Occipital lobe (tissue), 2 donors: ENCODE data around the gene HIBADH. TPM values are rescaled to one million over a fixed set of nuclear protein-coding genes. Genes with fewer than 3 reads are reported as not detected.
A peak's percentile ranks its signal among the peaks of the same experiment; 100 is the strongest.

ENCODE experiments used
- DNase-seq: peaks from one replicate; lab custom pipeline; 2025; lab: John Stamatoyannopoulos, UW
- total RNA-seq: library from RNA; depleted of rRNA; stranded (reverse); fragments of >200 nt; gene quantifications from one replicate; pipeline ENCODE4 v1.2.3, GENCODE V29; 2014

Gene HIBADH
- 14.7 TPM for total RNA-seq

- DNase-seq: peak; percentile 99
These were observed at the start of gene HIBADH for GRCh38 chr7:27662490-27663205. TSS of gene HIBADH (minus strand) at chr7:27662883. CDS start at chr7:27662788, 95 bp downstream.

DNA sequence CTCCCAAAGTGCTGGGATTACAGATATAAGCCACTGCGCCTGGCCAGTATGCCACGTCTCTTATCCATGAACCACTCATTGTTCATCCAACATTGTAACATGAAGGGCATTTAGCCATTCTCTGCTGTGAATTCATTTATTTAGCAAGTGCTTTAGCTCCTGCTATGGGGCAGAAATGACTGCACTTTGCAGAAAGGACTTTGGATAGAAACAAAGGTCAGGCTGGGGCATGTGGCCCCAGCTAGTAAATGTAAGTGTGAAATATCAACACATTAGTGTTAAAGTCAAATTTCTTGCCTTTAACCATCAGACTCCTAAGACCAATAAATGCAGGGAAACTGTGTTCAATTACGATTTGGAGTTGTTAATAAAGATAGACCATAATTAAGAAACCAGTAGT is 49.5 kb upstream of the HIBADH start:
- DNase-seq: no peak

GRCh38 chr7:27709137-27710075 is 46.7 kb upstream of the HIBADH start:
- DNase-seq: no peak

- no peak for DNase-seq
These were observed 45.8 kb upstream of the HIBADH start for GRCh38 chr7:27708485-27708884.

- DNase-seq: no peak
These were observed 42.5 kb upstream of the HIBADH start for GRCh38 chr7:27705200-27705594.

DNA sequence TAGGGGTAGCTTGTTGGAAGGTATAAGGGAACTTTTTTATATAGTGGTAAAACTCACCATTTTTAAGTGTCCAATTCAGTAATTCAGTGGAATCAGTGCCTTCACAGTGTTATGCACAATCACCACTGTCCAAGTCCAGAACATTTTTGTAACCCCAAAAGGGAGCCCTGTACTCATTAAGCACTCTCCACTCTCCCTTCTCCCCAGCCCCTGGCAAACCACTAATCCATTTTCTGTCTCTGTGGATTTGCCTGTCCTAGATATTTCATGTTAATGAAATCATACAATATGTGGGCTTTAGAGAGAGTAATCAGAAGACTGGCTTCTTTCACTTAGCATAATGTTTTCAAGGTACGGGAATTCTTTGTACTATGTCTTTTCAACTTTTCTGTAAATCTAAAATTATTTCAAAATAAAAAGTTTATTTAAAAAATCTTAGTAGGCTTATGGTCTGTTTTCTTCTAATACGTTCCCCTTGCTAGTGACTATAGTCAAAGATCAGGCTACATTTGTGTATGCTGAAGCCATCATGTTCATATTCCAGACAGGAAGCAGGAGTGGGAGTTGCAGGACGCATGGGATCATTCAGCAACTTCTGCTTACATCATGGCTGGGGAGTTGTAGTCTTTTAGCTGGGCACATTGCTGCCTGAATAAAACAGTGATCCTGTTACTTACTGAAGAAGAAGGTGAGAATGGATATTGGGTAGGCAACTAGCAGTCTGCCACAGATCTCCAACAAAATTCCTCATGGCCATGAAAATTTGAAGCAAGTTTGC is 41.9 kb upstream of the HIBADH start:
- no peak for DNase-seq

DNA sequence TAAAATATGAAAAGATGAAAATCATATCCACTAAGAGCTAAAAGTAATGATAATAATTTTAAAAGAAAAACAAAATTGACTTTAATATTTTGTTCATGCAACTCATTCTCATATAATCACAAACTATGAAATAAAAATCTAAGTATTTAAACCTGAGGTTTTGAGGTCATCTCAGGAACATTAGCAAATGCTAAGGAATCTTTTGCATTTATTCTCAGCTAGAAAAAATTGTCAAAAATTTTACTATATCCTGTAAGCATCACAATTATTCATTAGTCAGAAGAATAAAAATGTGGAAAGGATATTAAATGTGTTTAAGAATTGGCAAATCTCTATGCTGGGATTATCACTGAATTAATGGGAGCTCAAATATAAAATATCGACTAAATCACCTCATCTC is 40.5 kb upstream of the HIBADH start:
- DNase-seq: no peak

- no peak for DNase-seq
These were observed 37.8 kb upstream of the HIBADH start for GRCh38 chr7:27700501-27700900.

- DNase-seq: no peak
These were observed 37.1 kb upstream of the HIBADH start for GRCh38 chr7:27699751-27700150.

GRCh38 chr7:27697861-27698430 is 35.3 kb upstream of the HIBADH start:
- no peak for DNase-seq

GRCh38 chr7:27695096-27695495 is 32.4 kb upstream of the HIBADH start:
- no peak for DNase-seq

GRCh38 chr7:27693794-27694193 is 31.1 kb upstream of the HIBADH start:
- DNase-seq: no peak

GRCh38 chr7:27690649-27691048 is 28.0 kb upstream of the HIBADH start:
- no peak for DNase-seq

- no peak for DNase-seq
These were observed 27.0 kb upstream of the HIBADH start for GRCh38 chr7:27689591-27690164.

- no peak for DNase-seq
These were observed 26.5 kb upstream of the HIBADH start for GRCh38 chr7:27689150-27689549.

GRCh38 chr7:27688646-27689045 is 26.0 kb upstream of the HIBADH start:
- no peak for DNase-seq

GRCh38 chr7:27688056-27688455 is 25.4 kb upstream of the HIBADH start:
- DNase-seq: no peak

DNA sequence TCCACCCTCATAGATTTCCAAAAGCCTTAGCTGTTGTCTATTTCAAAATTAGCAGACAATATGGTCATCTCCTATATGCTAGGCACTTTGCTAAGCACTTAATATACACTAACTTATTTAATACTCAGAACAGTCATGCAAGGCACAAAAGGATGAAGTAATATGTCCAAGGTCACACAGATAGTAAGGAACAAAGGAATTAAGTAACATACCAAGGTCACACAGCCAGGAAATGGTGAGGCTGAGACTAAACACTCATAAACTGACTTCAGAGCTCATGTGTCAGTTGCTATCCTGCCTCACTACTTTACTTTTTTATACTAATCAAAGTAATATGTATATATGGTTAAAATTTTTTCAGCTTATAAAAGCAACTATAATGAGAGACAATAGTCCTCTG is 23.6 kb upstream of the HIBADH start:
- no peak for DNase-seq

DNA sequence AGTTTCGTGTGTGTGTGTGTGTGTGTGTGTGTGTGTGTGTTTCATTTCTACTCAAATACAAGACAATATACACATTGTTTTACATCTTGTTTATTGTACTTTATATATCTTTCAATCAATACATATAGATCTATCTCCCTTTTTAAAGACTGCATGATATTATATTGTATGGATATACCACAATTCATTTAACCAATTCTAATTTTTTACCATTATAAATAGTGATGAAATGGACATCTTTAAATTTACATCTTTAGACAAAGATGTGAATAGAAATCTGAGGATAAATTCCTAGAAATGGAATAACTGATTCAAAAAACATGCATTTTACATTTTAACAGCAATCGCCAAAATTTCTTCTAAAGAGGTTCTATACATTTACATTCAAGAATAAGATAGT is 23.2 kb upstream of the HIBADH start:
- DNase-seq: no peak

GRCh38 chr7:27685209-27685608 is 22.5 kb upstream of the HIBADH start:
- no peak for DNase-seq

GRCh38 chr7:27684491-27684890 is 21.8 kb upstream of the HIBADH start:
- no peak for DNase-seq
